HFFc6 (cell line): ENCODE data around the gene MDC1. TPM values are rescaled to one million over a fixed set of nuclear protein-coding genes. Genes with fewer than 3 reads are reported as not detected.
"Not testable (repeated sequence)": the region's sequence is repeated elsewhere in the genome, so short reads cannot be mapped to it uniquely, and the experiment has no call there.

ENCODE experiments used
- DNase-seq: peaks from one replicate; pipeline ENCODE4 v3.0.0-alpha.2; 2018
- H3K27ac Mint-ChIP-seq: 2 replicates; pipeline ENCODE4 v1.8.0; 2020; ENCODE audit warnings: mild to moderate bottlenecking, mixed read lengths
- H3K27me3 Mint-ChIP-seq: 2 replicates; pipeline ENCODE4 v1.8.0; 2021; ENCODE audit warnings: mild to moderate bottlenecking, moderate library complexity, mixed read lengths; ENCODE audit not compliant: insufficient read depth
- H3K36me3 Mint-ChIP-seq: 2 replicates; pipeline ENCODE4 v1.8.0; 2021; ENCODE audit warnings: low read depth, mixed read lengths
- H3K4me1 Mint-ChIP-seq: 2 replicates; pipeline ENCODE4 v1.8.0; 2020; ENCODE audit warnings: low read depth, mixed read lengths
- H3K4me3 Mint-ChIP-seq: 2 replicates; pipeline ENCODE4 v1.8.0; 2020; ENCODE audit warnings: mild to moderate bottlenecking, moderate library complexity, mixed read lengths
- H3K9me3 Mint-ChIP-seq: 2 replicates; pipeline ENCODE4 v1.8.0; 2020; ENCODE audit warnings: mild to moderate bottlenecking, mixed read lengths
- total RNA-seq, 6 experiments: library from RNA; stranded (reverse); fragmentation: NEBNext Ultra II Directional; extraction: Animal tissue kit (Norgen Biotek cat#: 25700); gene quantifications; 2 replicates in 1 of 6; 3 replicates in 5 of 6; pipeline ENCODE4 v1.2.3, GENCODE V29; 2021
- TF ChIP-seq, protein P1 (sequence below): fragments of 200-600 bp; sonication (generic); IDR thresholded peaks from 2 replicates; pipeline ENCODE4 v1.5.0; 2021; ENCODE audit warnings: antibody characterized with exemption, mild to moderate bottlenecking

The MDC1 gene
- total RNA-seq, 6 experiments from 2014 or later, result 18.4 to 31.9 (median 28.1) TPM

DNA sequence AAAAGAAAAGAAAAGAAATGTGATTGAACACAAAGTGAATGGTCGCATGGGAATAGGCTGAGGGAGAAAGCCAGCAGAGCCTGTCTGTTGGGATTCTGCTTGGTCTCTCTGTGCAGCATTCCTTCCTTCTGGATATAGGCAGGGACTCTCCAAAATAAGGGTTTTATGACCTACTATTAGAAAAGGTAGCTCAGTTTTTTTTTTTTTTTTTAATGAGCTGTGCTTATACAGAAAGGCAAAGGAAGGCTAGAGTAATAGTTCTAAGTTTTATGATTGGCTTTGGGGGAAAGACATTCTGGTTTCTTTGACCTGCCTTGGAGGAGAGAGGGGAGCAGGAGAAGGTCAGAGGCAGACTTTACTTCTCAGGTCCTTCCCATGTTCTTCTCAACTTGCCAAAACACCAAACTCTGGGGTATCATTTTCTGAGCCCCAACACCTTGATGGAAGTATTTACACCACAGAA, 46.1 kb upstream of the MDC1 start:
- peaks cover 2% of the 10 kb centered on the region; the same call in 1 of the 2 replicates for H3K27me3 Mint-ChIP-seq
- TF ChIP-seq, protein P1, sequence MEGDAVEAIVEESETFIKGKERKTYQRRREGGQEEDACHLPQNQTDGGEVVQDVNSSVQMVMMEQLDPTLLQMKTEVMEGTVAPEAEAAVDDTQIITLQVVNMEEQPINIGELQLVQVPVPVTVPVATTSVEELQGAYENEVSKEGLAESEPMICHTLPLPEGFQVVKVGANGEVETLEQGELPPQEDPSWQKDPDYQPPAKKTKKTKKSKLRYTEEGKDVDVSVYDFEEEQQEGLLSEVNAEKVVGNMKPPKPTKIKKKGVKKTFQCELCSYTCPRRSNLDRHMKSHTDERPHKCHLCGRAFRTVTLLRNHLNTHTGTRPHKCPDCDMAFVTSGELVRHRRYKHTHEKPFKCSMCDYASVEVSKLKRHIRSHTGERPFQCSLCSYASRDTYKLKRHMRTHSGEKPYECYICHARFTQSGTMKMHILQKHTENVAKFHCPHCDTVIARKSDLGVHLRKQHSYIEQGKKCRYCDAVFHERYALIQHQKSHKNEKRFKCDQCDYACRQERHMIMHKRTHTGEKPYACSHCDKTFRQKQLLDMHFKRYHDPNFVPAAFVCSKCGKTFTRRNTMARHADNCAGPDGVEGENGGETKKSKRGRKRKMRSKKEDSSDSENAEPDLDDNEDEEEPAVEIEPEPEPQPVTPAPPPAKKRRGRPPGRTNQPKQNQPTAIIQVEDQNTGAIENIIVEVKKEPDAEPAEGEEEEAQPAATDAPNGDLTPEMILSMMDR, result no peak
- peak overlapping the region; percentile 70; the same call in 1 of the 2 replicates for H3K27ac Mint-ChIP-seq
- H3K4me3 Mint-ChIP-seq, result no peak overlapping the region
- H3K36me3 Mint-ChIP-seq, result no peaks in the 10 kb centered on the region
- H3K9me3 Mint-ChIP-seq, result no peaks in the 10 kb centered on the region
- no peak for DNase-seq
- H3K4me1 Mint-ChIP-seq, result peaks cover 80% of the 10 kb centered on the region

DNA sequence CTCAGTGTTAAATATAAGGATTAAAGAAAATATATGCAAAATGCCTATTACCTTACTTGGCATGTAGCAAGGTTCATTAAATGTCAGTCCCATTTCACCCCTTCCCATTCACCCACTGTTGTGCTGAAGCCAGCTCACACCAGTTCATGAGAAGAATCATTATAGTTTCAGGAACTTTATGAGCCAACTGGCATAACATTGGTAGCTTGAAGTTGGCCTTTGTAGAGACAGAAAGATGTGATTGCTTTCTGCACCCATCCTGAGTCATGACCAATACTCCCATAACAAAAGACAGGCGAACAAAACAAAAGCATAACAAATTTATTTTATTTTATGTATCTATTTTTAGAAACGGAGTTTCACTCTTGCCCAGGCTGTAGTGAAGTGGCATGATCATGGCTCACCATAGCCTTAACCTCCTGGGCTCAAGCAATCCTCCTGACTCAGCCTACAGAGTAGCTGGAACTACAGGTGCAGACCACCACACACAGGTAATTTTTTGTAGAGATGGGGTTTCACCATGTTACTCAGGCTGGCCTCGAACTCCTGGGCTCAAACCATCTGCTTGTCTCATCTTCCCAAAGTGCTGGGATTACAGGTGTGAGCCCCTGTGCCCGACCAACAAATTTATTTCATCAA, 44.8 kb upstream of the MDC1 start:
- H3K4me3 Mint-ChIP-seq, result no peak overlapping the region
- TF ChIP-seq, protein P1, result no peak
- H3K9me3 Mint-ChIP-seq, result no peaks in the 10 kb centered on the region
- peaks cover 77% of the 10 kb centered on the region for H3K4me1 Mint-ChIP-seq
- no peak for DNase-seq
- no peaks in the 10 kb centered on the region for H3K36me3 Mint-ChIP-seq
- no peaks in the 10 kb centered on the region; the same call in 1 of the 2 replicates for H3K27me3 Mint-ChIP-seq
- H3K27ac Mint-ChIP-seq, result peak overlapping the region; percentile 19; the same call in 1 of the 2 replicates

DNA sequence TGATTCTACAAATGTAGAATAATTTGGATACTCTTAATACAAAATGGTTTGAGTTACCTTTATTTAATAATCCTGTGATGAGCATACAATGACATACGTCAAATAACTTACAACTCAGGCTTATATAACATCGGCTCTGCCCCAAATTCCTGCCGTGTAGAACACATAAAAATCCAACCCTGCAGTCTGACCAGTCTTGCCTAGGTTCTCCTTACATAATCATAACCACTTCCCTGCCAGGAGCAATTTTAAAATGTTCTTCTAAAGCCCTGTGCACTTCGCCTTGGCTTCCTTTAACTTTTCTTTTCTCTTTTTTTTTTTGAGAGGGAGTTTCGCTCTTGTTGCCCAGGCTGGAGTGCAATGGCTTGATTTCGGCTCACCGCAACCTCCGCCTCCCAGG, 43.5 kb upstream of the MDC1 start:
- TF ChIP-seq, protein P1, result no peak
- H3K4me1 Mint-ChIP-seq, result peaks cover 70% of the 10 kb centered on the region
- H3K27me3 Mint-ChIP-seq, result no peaks in the 10 kb centered on the region; the same call in 1 of the 2 replicates

DNA sequence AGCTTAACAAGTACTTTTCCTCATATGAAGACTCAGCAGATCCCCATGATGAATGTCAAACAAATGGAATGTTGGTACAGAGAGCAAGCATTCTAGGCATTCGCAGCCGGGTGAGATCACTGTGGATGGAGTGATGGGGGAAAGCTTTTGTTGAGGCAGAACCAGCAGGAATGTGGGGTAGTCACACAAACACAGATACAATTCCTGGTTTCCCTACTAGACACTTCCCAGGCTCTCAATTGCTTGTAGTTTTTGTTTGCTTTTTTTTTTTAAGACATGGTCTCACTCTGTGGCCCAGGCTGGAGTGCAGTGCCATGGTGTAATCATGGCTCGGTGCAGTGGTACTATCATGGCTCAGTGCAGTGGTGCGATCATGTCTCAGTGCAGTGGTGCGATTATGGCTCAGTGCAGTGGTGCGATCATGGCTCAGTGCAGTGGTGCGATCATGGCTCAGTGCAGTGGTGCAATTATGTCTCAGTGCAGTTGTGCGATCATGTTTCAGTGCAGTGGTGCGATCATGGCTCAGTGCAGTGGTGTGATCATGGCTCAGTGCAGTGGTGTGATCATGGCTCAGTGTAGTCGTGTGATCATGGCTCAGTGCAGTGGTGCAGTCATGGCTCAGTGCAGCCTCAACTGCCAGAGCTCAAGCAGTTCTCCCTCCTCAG, 42.6 kb upstream of the MDC1 start:
- TF ChIP-seq, protein P1, result no peak
- Mint-ChIP-seq H3K36me3 (no peaks in the 10 kb centered on the region), H3K4me3 (peak overlapping the region; percentile 41), H3K27me3 (no peaks in the 10 kb centered on the region; the same call in 1 of the 2 replicates), H3K4me1 (peaks cover 68% of the 10 kb centered on the region), H3K9me3 (no peaks in the 10 kb centered on the region), H3K27ac (peak overlapping the region; percentile 92)
- DNase-seq, result peak; percentile 93

More for the DNA sequence above, 43.5 kb upstream of the MDC1 start:
- peak overlapping the region; percentile 92 for H3K27ac Mint-ChIP-seq
- H3K4me3 Mint-ChIP-seq, result no peak overlapping the region
- no peak for DNase-seq
- no peaks in the 10 kb centered on the region for H3K9me3 Mint-ChIP-seq
- H3K36me3 Mint-ChIP-seq, result no peaks in the 10 kb centered on the region

DNA sequence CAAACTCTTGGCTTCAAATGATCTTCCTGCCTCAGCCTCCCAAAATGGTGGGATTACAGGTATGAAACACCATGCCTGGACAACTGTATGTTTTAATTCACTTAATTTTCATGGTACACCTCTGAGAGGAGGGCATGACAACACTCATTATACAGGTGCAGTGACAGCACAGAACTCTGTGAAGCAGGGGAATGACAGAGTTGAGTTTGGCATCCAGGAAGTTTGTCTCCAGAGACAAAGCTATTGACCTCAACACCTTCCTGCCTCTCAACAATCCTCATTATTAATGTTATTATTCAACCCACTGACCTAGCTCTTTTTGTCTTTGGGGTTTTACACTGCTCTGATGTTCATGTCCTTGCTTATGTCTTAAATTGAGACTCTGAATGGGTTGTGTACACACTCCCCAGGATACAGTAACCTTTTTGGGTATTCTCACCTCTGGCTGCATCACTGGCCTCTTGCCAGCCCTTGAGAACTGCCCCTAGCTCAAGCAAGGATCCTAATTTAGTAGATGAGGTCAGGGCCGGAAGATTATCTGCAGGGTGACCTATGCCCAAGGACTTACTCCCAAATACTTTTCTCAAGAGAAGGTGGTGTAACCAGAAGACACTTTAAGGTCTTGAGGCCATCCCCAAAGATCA, 40.3 kb upstream of the MDC1 start:
- TF ChIP-seq, protein P1, result no peak
- peaks cover 75% of the 10 kb centered on the region for H3K4me1 Mint-ChIP-seq
- no peak overlapping the region for H3K4me3 Mint-ChIP-seq
- no peaks in the 10 kb centered on the region; the same call in 1 of the 2 replicates for H3K27me3 Mint-ChIP-seq
- H3K9me3 Mint-ChIP-seq, result no peaks in the 10 kb centered on the region
- no peaks in the 10 kb centered on the region for H3K36me3 Mint-ChIP-seq
- DNase-seq, result no peak
- H3K27ac Mint-ChIP-seq, result peak overlapping the region; percentile 60

DNA sequence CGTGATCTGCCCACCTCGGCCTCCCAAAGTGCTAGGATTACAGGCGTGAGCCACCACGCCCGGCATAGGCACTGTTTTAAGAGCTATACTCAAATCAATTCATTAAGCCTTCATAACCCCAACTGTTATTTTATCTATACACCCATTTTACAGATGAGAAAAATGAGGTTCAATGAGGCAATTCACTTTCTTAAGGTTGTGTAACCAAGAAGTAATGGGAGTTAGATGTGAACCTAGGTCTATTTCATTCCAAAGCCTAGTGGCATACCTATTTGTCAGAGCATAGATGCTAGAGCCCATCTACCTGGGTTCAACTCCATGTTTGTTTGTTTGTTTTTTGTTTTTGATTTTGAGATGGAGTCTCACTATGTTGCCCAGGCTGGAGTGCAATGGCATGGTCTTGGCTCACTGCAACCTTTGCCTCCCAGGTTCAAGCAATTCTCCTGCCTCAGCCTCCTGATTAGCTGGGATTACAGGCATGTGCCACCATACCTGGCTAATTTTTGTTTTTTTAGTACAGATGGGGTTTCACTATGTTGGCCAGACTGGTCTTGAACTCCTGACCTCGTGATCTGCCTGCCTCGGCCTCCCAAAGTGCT, 39.4 kb upstream of the MDC1 start:
- H3K27ac Mint-ChIP-seq, H3K36me3 Mint-ChIP-seq, H3K4me3 Mint-ChIP-seq, H3K9me3 Mint-ChIP-seq, DNase-seq, H3K27me3 Mint-ChIP-seq: not testable (repeated sequence)
- peaks cover 79% of the 10 kb centered on the region for H3K4me1 Mint-ChIP-seq
